ENCODE results near the gene DCUN1D1. TPM values are rescaled to one million over a fixed set of nuclear protein-coding genes. Genes with fewer than 3 reads are reported as not detected.

The DCUN1D1 gene
- total RNA-seq, 4 donors from 2014 or later, result 31.1 to 41.1 (median 34.0) TPM

GRCh38 chr3:182921665-182922355 is 58.5 kb downstream of the DCUN1D1 start:
- intact Hi-C loops (cut with DNase I), result no loop called here
- Histone ChIP-seq H3K27me3 (no peaks in the 10 kb centered on the region), H3K4me1 (no peaks in the 10 kb centered on the region), H3K27ac (replicated peaks in 1 of 4) (no peak overlapping the region), H3K36me3 (peaks cover 0 to 16% (median 0%) of the 10 kb centered on the region in 4 donors), H3K4me3 (no peak overlapping the region), H3K9me3 (no peaks in the 10 kb centered on the region)
- TF ChIP-seq CTCF (IDR thresholded peaks at IDR 0.05) (no peak), POLR2A (IDR thresholded peaks at IDR 0.05; ENCODE audit: low read depth) (no peak), POLR2AphosphoS5 (IDR thresholded peaks at IDR 0.05) (no peak), EP300 (IDR thresholded peaks at IDR 0.05) (no peak)
- 77% methylated on average over 4 of the region's 4 CpGs for WGBS
- DNase-seq (ENCODE audit: extremely low spot score), result no peak

- Histone ChIP-seq H3K4me3 (no peak overlapping the region), H3K27ac (replicated peaks in 1 of 4) (no peak overlapping the region), H3K27me3 (no peaks in the 10 kb centered on the region), H3K4me1 (no peaks in the 10 kb centered on the region), H3K9me3 (no peaks in the 10 kb centered on the region), H3K36me3 (peaks cover 0 to 16% (median 0%) of the 10 kb centered on the region in 4 donors)
- DNase-seq (ENCODE audit: extremely low spot score), result no peak
- no peak for TF ChIP-seq POLR2A (IDR thresholded peaks at IDR 0.05; ENCODE audit: low read depth)
- no peak for TF ChIP-seq CTCF (IDR thresholded peaks at IDR 0.05)
- no peak for TF ChIP-seq POLR2AphosphoS5 (IDR thresholded peaks at IDR 0.05)
- TF ChIP-seq EP300 (IDR thresholded peaks at IDR 0.05), result no peak
- intact Hi-C loops (cut with DNase I), result no loop called here
- WGBS, result 93% methylated on average over 9 of the region's 9 CpGs
Observed at GRCh38 chr3:182920515-182921084, 59.7 kb downstream of the DCUN1D1 start.

- Histone ChIP-seq H3K4me1 (no peaks in the 10 kb centered on the region), H3K27me3 (no peaks in the 10 kb centered on the region), H3K9me3 (no peaks in the 10 kb centered on the region), H3K4me3 (no peak overlapping the region), H3K36me3 (peaks cover 0 to 23% (median 4%) of the 10 kb centered on the region in 4 donors), H3K27ac (replicated peaks in 1 of 4) (no peak overlapping the region)
- intact Hi-C loops (cut with DNase I), result no loop called here
- DNase-seq (ENCODE audit: extremely low spot score), result no peak
- 96% methylated on average over 5 of the region's 5 CpGs for WGBS
- TF ChIP-seq POLR2A (IDR thresholded peaks at IDR 0.05; ENCODE audit: low read depth) (no peak), POLR2AphosphoS5 (IDR thresholded peaks at IDR 0.05) (no peak), EP300 (IDR thresholded peaks at IDR 0.05) (no peak), CTCF (IDR thresholded peaks at IDR 0.05) (no peak)
Observed at GRCh38 chr3:182919866-182920357, 60.4 kb downstream of the DCUN1D1 start.

GRCh38 chr3:182917134-182917533 is 63.2 kb downstream of the DCUN1D1 start:
- intact Hi-C loops (cut with DNase I), result no loop called here
- 96% methylated on average over 3 of the region's 3 CpGs for WGBS

More at GRCh38 chr3:182917134-182917533, 63.2 kb downstream of the DCUN1D1 start:
- TF ChIP-seq POLR2A (IDR thresholded peaks at IDR 0.05; ENCODE audit: low read depth) (no peak), CTCF (IDR thresholded peaks at IDR 0.05) (no peak), POLR2AphosphoS5 (IDR thresholded peaks at IDR 0.05) (no peak), EP300 (IDR thresholded peaks at IDR 0.05) (no peak)
- H3K36me3 ChIP-seq, result peaks cover 4 to 38% (median 22%) of the 10 kb centered on the region in 4 donors
- peaks cover 0 to under 1% (median 0%) of the 10 kb centered on the region in 4 donors for H3K4me1 ChIP-seq
- no peak for DNase-seq (ENCODE audit: extremely low spot score)
- no peak overlapping the region for H3K4me3 ChIP-seq
- H3K27me3 ChIP-seq, result no peaks in the 10 kb centered on the region
- H3K27ac ChIP-seq (replicated peaks in 1 of 4), result no peak overlapping the region
- no peaks in the 10 kb centered on the region for H3K9me3 ChIP-seq

Measured in esophagus muscularis mucosa (tissue), 4 donors.